Measurements from ENCODE around the gene SPO11.

GRCh38 chr20:57351042-57351783, 21.6 kb downstream of the SPO11 start, which contains the start of gene RAE1:
- TF ChIP-seq POLR2A (IDR thresholded peaks at IDR 0.05) (peak in 1 of 2 donors; percentile 57), CTCF (IDR thresholded peaks at IDR 0.05) (no peak)
